ENCODE results near the gene EEF2. TPM values are rescaled to one million over a fixed set of nuclear protein-coding genes. Genes with fewer than 3 reads are reported as not detected.
"Not testable (repeated sequence)": the region's sequence is repeated elsewhere in the genome, so short reads cannot be mapped to it uniquely, and the experiment has no call there.

EEF2 gene
- polyA plus RNA-seq, 1 donor from 2014 or later: 716 TPM

- H3K36me3 ChIP-seq (ENCODE audit: insufficient read depth, low read length): no peaks in the 10 kb centered on the region
These were observed 29.6 kb downstream of the EEF2 start for GRCh38 chr19:3955688-3956087.

GRCh38 chr19:3955276-3955675 lies 30.0 kb downstream of the EEF2 start:
- H3K4me2 ChIP-seq (ENCODE audit: low read length); H3K36me3 ChIP-seq (ENCODE audit: insufficient read depth, low read length); H3K27me3 ChIP-seq (ENCODE audit: insufficient read depth, low read depth, low read length); H3K27ac ChIP-seq (ENCODE audit: low read length); H3K9ac ChIP-seq (ENCODE audit: low read length); H2AFZ ChIP-seq (ENCODE audit: low read depth, low read length); H4K20me1 ChIP-seq (ENCODE audit: insufficient read depth); H3F3A ChIP-seq (ENCODE audit: insufficient read depth, low read length, poor library complexity, severe bottlenecking); H3K4me3 ChIP-seq (ENCODE audit: low read length); H3K9me2 ChIP-seq (ENCODE audit: insufficient read depth, low read length); H3K79me2 ChIP-seq (replicated peaks; ENCODE audit: insufficient read depth, low read length); H3K9me3 ChIP-seq (ENCODE audit: low read length): not testable (repeated sequence)

More at GRCh38 chr19:3955688-3956087, 29.6 kb downstream of the EEF2 start:
- Histone ChIP-seq H3K9ac (ENCODE audit: low read length) (no peak overlapping the region), H2AFZ (ENCODE audit: low read depth, low read length) (no peak overlapping the region), H3K9me2 (ENCODE audit: insufficient read depth, low read length) (no peaks in the 10 kb centered on the region), H3K27me3 (ENCODE audit: insufficient read depth, low read depth, low read length) (no peaks in the 10 kb centered on the region), H3K27ac (ENCODE audit: low read length) (no peak overlapping the region), H4K20me1 (ENCODE audit: insufficient read depth) (no peaks in the 10 kb centered on the region), H3K4me3 (ENCODE audit: low read length) (no peak overlapping the region), H3K4me2 (ENCODE audit: low read length) (no peak overlapping the region), H3K9me3 (ENCODE audit: low read length) (no peaks in the 10 kb centered on the region), H3K79me2 (replicated peaks; ENCODE audit: insufficient read depth, low read length) (no peaks in the 10 kb centered on the region), H3F3A (ENCODE audit: insufficient read depth, low read length, poor library complexity, severe bottlenecking) (no peaks in the 10 kb centered on the region)
- TF ChIP-seq TAF1 (IDR thresholded peaks at IDR 0.05; ENCODE audit: low read depth): no peak
- no peak for TF ChIP-seq EP300 (conservative IDR thresholded peaks at IDR 0.05; ENCODE audit: poor library complexity, severe bottlenecking)
- no peak for TF ChIP-seq POLR2AphosphoS5 (IDR thresholded peaks at IDR 0.05)
- TF ChIP-seq REST (IDR thresholded peaks at IDR 0.05; ENCODE audit: borderline replicate concordance): no peak
- no peak for TF ChIP-seq SMC3 (conservative IDR thresholded peaks at IDR 0.05; ENCODE audit: poor library complexity)
- no peak for TF ChIP-seq CTCF (IDR thresholded peaks at IDR 0.05; ENCODE audit: poor library complexity, severe bottlenecking)
- no peak for TF ChIP-seq EZH2 (IDR thresholded peaks at IDR 0.05; ENCODE audit: borderline replicate concordance, insufficient read depth, low read length, poor library complexity, severe bottlenecking)
- no peak for TF ChIP-seq RAD21 (conservative IDR thresholded peaks at IDR 0.05)
- no peak for TF ChIP-seq MXI1 (conservative IDR thresholded peaks at IDR 0.05; ENCODE audit: poor library complexity, severe bottlenecking)

GRCh38 chr19:3954107-3954506 lies 31.2 kb downstream of the EEF2 start:
- H3K4me2 ChIP-seq (ENCODE audit: low read length): no peak overlapping the region
- no peaks in the 10 kb centered on the region for H4K20me1 ChIP-seq (ENCODE audit: insufficient read depth)
- no peaks in the 10 kb centered on the region for H3K27me3 ChIP-seq (ENCODE audit: insufficient read depth, low read depth, low read length)
- H2AFZ ChIP-seq (ENCODE audit: low read depth, low read length): no peak overlapping the region
- no peak overlapping the region for H3K9ac ChIP-seq (ENCODE audit: low read length)
- no peak for TF ChIP-seq RAD21 (conservative IDR thresholded peaks at IDR 0.05)
- no peak for TF ChIP-seq REST (IDR thresholded peaks at IDR 0.05; ENCODE audit: borderline replicate concordance)
- TF ChIP-seq TAF1 (IDR thresholded peaks at IDR 0.05; ENCODE audit: low read depth): no peak
- TF ChIP-seq CTCF (IDR thresholded peaks at IDR 0.05; ENCODE audit: poor library complexity, severe bottlenecking): no peak
- TF ChIP-seq MXI1 (conservative IDR thresholded peaks at IDR 0.05; ENCODE audit: poor library complexity, severe bottlenecking): no peak
- TF ChIP-seq EZH2 (IDR thresholded peaks at IDR 0.05; ENCODE audit: borderline replicate concordance, insufficient read depth, low read length, poor library complexity, severe bottlenecking): no peak
- no peak for TF ChIP-seq POLR2AphosphoS5 (IDR thresholded peaks at IDR 0.05)
- no peak for TF ChIP-seq EP300 (conservative IDR thresholded peaks at IDR 0.05; ENCODE audit: poor library complexity, severe bottlenecking)
- TF ChIP-seq SMC3 (conservative IDR thresholded peaks at IDR 0.05; ENCODE audit: poor library complexity): no peak
- H3F3A ChIP-seq (ENCODE audit: insufficient read depth, low read length, poor library complexity, severe bottlenecking): no peaks in the 10 kb centered on the region
- no peak overlapping the region for H3K27ac ChIP-seq (ENCODE audit: low read length)
- H3K9me2 ChIP-seq (ENCODE audit: insufficient read depth, low read length): no peaks in the 10 kb centered on the region
- no peaks in the 10 kb centered on the region for H3K9me3 ChIP-seq (ENCODE audit: low read length)
- H3K36me3 ChIP-seq (ENCODE audit: insufficient read depth, low read length): no peaks in the 10 kb centered on the region
- H3K79me2 ChIP-seq (replicated peaks; ENCODE audit: insufficient read depth, low read length): no peaks in the 10 kb centered on the region
- no peak overlapping the region for H3K4me3 ChIP-seq (ENCODE audit: low read length)

Measured in neural cell (in vitro differentiated cells).